ENCODE results near the gene KIF3C.

KIF3C gene

DNA sequence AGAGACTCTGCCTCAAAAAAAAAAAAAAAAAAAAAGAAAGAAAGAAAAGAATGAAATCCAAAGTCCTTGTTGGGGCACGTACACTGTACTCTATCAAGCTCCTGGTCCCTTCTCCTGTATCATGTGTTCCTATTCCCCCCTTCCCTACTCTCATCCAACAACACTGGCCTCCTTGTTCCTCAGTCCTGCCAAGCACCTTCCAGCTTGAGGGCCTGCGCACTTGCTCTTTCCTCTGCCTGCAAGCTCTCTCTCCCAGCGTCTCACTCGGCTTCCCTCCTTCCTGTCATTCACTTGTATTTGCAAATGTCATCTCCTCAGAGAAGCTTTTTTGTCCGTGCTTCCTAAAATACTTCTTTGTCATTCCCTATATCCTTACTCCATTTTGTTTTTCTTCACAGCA lies 10.8 kb upstream of the KIF3C start:
- no peaks in the 10 kb centered on the region for H3K4me1 ChIP-seq (ENCODE audit: control insufficient read depth, insufficient read depth, low read length)
- H3K27me3 ChIP-seq (ENCODE audit: control insufficient read depth, insufficient read depth, low read length), result no peaks in the 10 kb centered on the region
- no peaks in the 10 kb centered on the region for H3K36me3 ChIP-seq (ENCODE audit: control insufficient read depth, insufficient read depth, low read length)
- H3K27ac ChIP-seq (ENCODE audit: low read depth, low read length), result no peak overlapping the region
- no peak overlapping the region for H3K9ac ChIP-seq (ENCODE audit: low read length)
- H3K4me3 ChIP-seq (ENCODE audit: low read length), result no peak overlapping the region

DNA sequence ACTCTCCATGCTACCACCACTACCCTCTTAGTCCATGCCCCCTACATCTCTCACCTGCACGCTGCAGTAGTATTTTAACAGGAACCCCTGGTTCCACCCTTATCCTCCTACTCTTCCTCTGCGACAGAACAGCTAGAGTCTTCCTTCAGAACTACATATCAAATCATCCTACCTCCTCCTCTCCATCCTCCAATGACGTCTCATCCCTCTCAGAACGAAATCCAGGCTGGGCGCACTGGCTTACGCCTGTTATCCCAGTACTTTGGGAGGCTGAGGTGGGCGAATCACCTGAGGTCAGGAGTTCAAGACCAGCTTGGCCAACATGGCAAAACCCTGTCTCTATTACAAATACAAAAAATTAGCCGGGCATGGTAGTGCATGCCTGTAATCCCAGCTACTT lies 10.3 kb upstream of the KIF3C start:
- Histone ChIP-seq H3K4me1 (ENCODE audit: control insufficient read depth, insufficient read depth, low read length) (no peaks in the 10 kb centered on the region), H3K36me3 (ENCODE audit: control insufficient read depth, insufficient read depth, low read length) (no peaks in the 10 kb centered on the region), H3K9ac (ENCODE audit: low read length) (no peak overlapping the region), H3K4me3 (ENCODE audit: low read length) (no peak overlapping the region), H3K27ac (ENCODE audit: low read depth, low read length) (no peak overlapping the region), H3K27me3 (ENCODE audit: control insufficient read depth, insufficient read depth, low read length) (no peaks in the 10 kb centered on the region)

DNA sequence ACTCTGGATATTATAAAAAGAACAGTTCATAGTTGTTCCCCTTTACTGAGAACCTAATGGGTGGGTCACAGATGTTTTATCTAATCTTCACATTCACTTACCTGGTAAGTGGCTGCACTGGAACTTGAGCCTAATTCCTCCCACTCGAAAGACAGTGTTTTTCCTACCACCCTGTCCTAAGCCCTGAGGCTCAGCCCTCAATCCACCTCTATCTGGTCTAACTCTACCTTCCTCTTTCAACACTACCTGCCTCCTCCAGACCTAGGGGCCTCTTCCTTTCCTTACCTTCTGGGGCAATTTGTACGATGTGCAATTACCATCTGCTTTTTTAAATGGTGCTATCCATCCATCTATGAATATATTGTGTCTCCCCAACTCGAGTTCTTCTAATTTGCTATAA lies 9.7 kb upstream of the KIF3C start:
- no peak overlapping the region for H3K4me3 ChIP-seq (ENCODE audit: low read length)
- no peak overlapping the region for H3K27ac ChIP-seq (ENCODE audit: low read depth, low read length)
- no peak overlapping the region for H3K9ac ChIP-seq (ENCODE audit: low read length)
- H3K27me3 ChIP-seq (ENCODE audit: control insufficient read depth, insufficient read depth, low read length), result no peaks in the 10 kb centered on the region
- H3K36me3 ChIP-seq (ENCODE audit: control insufficient read depth, insufficient read depth, low read length), result no peaks in the 10 kb centered on the region
- no peaks in the 10 kb centered on the region for H3K4me1 ChIP-seq (ENCODE audit: control insufficient read depth, insufficient read depth, low read length)

DNA sequence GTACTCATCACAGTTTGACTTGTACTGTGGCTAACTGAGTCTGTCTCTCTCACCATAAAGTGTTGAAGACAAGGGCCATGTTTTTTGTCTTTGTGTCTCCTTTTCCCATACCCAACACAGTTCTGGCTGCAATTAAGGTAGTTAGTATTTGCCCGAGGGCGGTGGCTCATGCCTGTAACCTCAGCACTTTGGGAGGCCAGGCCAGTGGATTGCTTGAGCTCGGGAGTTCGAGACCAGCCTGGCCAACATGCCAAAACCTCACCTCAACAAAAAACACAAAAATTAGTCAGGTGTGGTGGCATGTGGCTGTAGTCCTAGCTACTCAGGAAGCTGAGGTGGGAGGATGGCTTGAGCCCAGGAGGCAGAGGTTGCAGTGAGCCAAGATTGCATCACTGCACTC lies 6.9 kb upstream of the KIF3C start:
- Histone ChIP-seq H3K36me3 (ENCODE audit: control insufficient read depth, insufficient read depth, low read length) (no peaks in the 10 kb centered on the region), H3K4me1 (ENCODE audit: control insufficient read depth, insufficient read depth, low read length) (no peaks in the 10 kb centered on the region), H3K9ac (ENCODE audit: low read length) (no peak overlapping the region), H3K27ac (ENCODE audit: low read depth, low read length) (no peak overlapping the region), H3K27me3 (ENCODE audit: control insufficient read depth, insufficient read depth, low read length) (no peaks in the 10 kb centered on the region), H3K4me3 (ENCODE audit: low read length) (no peak overlapping the region)

DNA sequence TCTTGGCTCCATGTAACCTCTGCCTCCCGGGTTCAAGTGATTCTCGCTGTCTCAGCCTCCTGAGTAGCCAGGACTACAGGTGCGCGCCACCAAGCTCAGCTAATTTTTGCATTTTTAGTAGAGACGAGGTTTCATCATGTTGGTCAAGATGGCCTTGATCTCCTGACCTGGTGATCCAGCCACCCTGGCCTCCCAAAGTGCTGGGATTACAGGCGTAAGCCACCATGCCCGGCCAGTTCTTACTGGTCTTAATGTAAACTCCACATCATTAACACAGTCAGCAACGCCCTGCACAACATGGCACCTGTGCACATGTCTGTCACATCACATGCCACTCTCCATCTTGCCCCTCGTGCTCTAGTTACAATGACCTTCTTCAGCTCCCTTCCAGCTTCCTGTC lies 5.8 kb upstream of the KIF3C start:
- no peak overlapping the region for H3K4me3 ChIP-seq (ENCODE audit: low read length)
- no peak overlapping the region for H3K27ac ChIP-seq (ENCODE audit: low read depth, low read length)
- H3K36me3 ChIP-seq (ENCODE audit: control insufficient read depth, insufficient read depth, low read length), result no peaks in the 10 kb centered on the region

DNA sequence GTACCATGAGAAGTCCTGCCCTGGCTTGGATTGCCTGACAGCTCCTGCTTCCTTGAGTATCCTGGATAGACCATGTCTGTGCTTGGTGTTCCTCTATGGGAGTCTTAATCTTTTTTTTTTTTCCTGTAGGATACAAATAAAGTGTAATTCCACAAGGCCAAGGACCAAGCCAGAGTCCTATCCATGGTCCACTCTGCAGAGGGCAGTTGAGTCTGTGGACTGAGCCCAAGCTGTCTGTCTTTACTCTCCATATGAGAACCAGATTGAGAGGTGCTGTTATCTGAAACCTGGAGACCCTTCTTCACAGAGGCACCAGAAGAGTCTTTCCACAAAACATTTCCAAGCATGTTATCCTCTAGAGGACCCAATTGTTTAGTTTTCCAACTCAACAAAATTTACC lies 1.4 kb upstream of the KIF3C start:
- H3K27ac ChIP-seq (ENCODE audit: low read depth, low read length), result no peak overlapping the region
- no peak overlapping the region for H3K9ac ChIP-seq (ENCODE audit: low read length)
- H3K27me3 ChIP-seq (ENCODE audit: control insufficient read depth, insufficient read depth, low read length), result no peaks in the 10 kb centered on the region
- no peaks in the 10 kb centered on the region for H3K4me1 ChIP-seq (ENCODE audit: control insufficient read depth, insufficient read depth, low read length)
- H3K4me3 ChIP-seq (ENCODE audit: low read length), result no peak overlapping the region
- no peaks in the 10 kb centered on the region for H3K36me3 ChIP-seq (ENCODE audit: control insufficient read depth, insufficient read depth, low read length)

More for the DNA sequence above, 5.8 kb upstream of the KIF3C start:
- no peaks in the 10 kb centered on the region for H3K27me3 ChIP-seq (ENCODE audit: control insufficient read depth, insufficient read depth, low read length)
- no peak overlapping the region for H3K9ac ChIP-seq (ENCODE audit: low read length)
- H3K4me1 ChIP-seq (ENCODE audit: control insufficient read depth, insufficient read depth, low read length), result no peaks in the 10 kb centered on the region

GRCh38 chr2:25982968-25983280 lies 627 bp upstream of the KIF3C start:
- H3K4me3 ChIP-seq (ENCODE audit: low read length), result peak overlapping the region; percentile 74
- H3K27ac ChIP-seq (ENCODE audit: low read depth, low read length), result peak overlapping the region; percentile 46
- H3K4me1 ChIP-seq (ENCODE audit: control insufficient read depth, insufficient read depth, low read length), result peaks cover 3% of the 10 kb centered on the region
- no peak overlapping the region for H3K9ac ChIP-seq (ENCODE audit: low read length)
- no peaks in the 10 kb centered on the region for H3K27me3 ChIP-seq (ENCODE audit: control insufficient read depth, insufficient read depth, low read length)
- no peaks in the 10 kb centered on the region for H3K36me3 ChIP-seq (ENCODE audit: control insufficient read depth, insufficient read depth, low read length)

GRCh38 chr2:25981596-25982272 lies 563 bp downstream of the KIF3C start:
- Histone ChIP-seq H3K27me3 (ENCODE audit: control insufficient read depth, insufficient read depth, low read length) (no peaks in the 10 kb centered on the region), H3K9ac (ENCODE audit: low read length) (peak overlapping the region; percentile 21)

DNA sequence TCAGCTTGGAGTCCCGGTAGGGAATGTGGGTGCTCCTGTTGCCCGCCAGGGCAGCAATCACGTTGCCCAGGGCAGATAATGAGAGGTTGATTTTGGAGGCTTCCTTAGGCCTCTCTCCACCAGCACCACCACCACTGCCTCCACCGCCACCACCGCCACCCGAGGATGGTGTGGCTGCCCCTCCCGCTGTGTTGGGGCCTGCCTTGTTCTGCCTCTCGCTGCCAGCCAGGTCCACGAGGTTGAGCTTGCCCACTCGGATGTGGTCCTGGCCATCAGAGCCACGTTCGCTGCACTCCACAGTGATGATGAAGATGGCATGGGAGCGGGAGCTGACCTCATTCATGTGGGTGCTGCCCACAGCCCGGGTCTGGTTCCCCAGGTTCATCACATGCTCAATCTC lies 1.3 kb downstream of the KIF3C start:
- H3K4me3 ChIP-seq (ENCODE audit: low read length), result no peak overlapping the region
- no peak overlapping the region for H3K27ac ChIP-seq (ENCODE audit: low read depth, low read length)
- no peak overlapping the region for H3K9ac ChIP-seq (ENCODE audit: low read length)
- peaks cover 3% of the 10 kb centered on the region for H3K4me1 ChIP-seq (ENCODE audit: control insufficient read depth, insufficient read depth, low read length)
- no peaks in the 10 kb centered on the region for H3K36me3 ChIP-seq (ENCODE audit: control insufficient read depth, insufficient read depth, low read length)
- no peaks in the 10 kb centered on the region for H3K27me3 ChIP-seq (ENCODE audit: control insufficient read depth, insufficient read depth, low read length)

More at GRCh38 chr2:25981596-25982272, 563 bp downstream of the KIF3C start:
- H3K4me1 ChIP-seq (ENCODE audit: control insufficient read depth, insufficient read depth, low read length), result peaks cover 3% of the 10 kb centered on the region
- peak overlapping the region; percentile 46 for H3K27ac ChIP-seq (ENCODE audit: low read depth, low read length)
- no peaks in the 10 kb centered on the region for H3K36me3 ChIP-seq (ENCODE audit: control insufficient read depth, insufficient read depth, low read length)
- H3K4me3 ChIP-seq (ENCODE audit: low read length), result peak overlapping the region; percentile 74

DNA sequence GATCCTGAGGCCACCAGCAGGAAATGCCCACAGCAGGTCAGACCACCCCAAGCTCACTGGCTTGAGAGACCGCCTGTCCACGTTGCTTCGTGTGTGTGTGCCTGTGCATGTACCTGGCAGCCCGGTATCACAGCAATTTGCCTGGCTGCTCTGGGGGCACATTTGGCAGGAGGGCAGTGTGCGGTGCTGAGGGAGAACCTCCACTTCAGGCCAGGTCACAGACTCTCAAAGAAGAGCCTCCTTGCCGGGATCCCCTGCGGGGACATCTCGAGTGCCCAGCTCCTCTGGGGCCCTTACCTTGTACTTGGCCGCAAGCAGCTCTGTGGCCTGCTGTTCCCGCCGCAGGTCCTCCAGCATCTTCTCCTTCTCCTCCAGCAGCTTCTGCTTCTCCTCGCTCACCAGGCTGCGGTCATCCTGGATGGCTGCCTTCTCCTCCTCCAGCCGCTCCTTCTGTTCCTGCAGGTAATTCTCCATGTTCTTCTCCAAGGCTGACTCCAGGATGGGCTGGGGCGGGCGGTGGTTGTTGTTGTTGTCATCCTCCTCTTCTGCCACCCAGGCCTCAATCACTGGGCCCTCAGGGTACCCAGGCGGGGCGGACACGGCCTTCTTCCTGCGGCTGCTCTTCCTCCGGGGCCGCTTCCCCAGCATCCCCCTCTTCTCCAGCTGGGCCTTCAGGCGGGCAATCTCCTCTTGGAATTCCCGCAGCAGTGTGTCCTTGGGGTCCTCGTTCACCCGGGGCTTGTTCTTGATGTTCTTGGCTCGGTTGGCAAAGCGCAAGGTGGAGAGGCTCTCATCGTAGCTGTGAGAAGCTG lies 2.0 kb downstream of the KIF3C start:
- H3K36me3 ChIP-seq (ENCODE audit: control insufficient read depth, insufficient read depth, low read length), result no peaks in the 10 kb centered on the region
- H3K27me3 ChIP-seq (ENCODE audit: control insufficient read depth, insufficient read depth, low read length), result no peaks in the 10 kb centered on the region
- no peak overlapping the region for H3K27ac ChIP-seq (ENCODE audit: low read depth, low read length)
- no peak overlapping the region for H3K9ac ChIP-seq (ENCODE audit: low read length)
- H3K4me1 ChIP-seq (ENCODE audit: control insufficient read depth, insufficient read depth, low read length), result peaks cover 3% of the 10 kb centered on the region
- H3K4me3 ChIP-seq (ENCODE audit: low read length), result no peak overlapping the region

DNA sequence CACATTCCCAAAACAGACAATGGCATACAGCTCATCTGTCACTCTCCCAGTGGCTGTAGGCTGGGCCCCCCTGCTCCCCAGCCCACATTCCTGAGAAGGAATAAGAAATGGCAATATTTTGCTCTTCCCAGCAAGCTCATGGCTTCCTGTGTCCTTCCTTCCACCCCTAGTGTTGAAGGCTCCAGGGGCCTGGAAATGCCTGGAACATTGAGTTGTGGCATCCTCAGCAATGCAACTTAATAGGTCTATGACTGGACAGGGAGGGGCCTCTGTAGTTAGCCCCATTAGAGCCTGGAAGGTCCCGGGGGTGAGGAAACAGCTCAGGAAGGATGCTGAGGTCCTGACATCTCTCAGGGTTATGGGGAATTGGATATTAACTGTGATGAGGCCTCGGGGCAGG lies 3.3 kb downstream of the KIF3C start:
- Histone ChIP-seq H3K4me1 (ENCODE audit: control insufficient read depth, insufficient read depth, low read length) (peaks cover 3% of the 10 kb centered on the region), H3K27ac (ENCODE audit: low read depth, low read length) (no peak overlapping the region), H3K27me3 (ENCODE audit: control insufficient read depth, insufficient read depth, low read length) (no peaks in the 10 kb centered on the region), H3K9ac (ENCODE audit: low read length) (no peak overlapping the region), H3K4me3 (ENCODE audit: low read length) (no peak overlapping the region), H3K36me3 (ENCODE audit: control insufficient read depth, insufficient read depth, low read length) (no peaks in the 10 kb centered on the region)

- Histone ChIP-seq H3K36me3 (ENCODE audit: control insufficient read depth, insufficient read depth, low read length) (no peaks in the 10 kb centered on the region), H3K27me3 (ENCODE audit: control insufficient read depth, insufficient read depth, low read length) (no peaks in the 10 kb centered on the region), H3K9ac (ENCODE audit: low read length) (no peak overlapping the region), H3K4me3 (ENCODE audit: low read length) (no peak overlapping the region), H3K27ac (ENCODE audit: low read depth, low read length) (no peak overlapping the region), H3K4me1 (ENCODE audit: control insufficient read depth, insufficient read depth, low read length) (peaks cover 3% of the 10 kb centered on the region)
These were observed 4.5 kb downstream of the KIF3C start for GRCh38 chr2:25977768-25978167.

All from rectal smooth muscle tissue (tissue), 1 donor.